SK-N-SH (cell line): ENCODE results near the gene DYRK1A. TPM values are rescaled to one million over a fixed set of nuclear protein-coding genes. Genes with fewer than 3 reads are reported as not detected.

Experiments used
- CTCF ChIA-PET: fragments of 300-600, 350-600 bp; formaldehyde crosslinking; extraction: SDS; loops from one replicate; lab custom pipeline; 2021; lab: Yijun Ruan, JAX
- POLR2A ChIA-PET: fragments of 350-600 bp; sonication (Branson Sonifier 250); formaldehyde crosslinking; extraction: SDS; loops from one replicate; lab custom pipeline; 2020; ENCODE audit warnings: antibody characterized with exemption, inconsistent platforms; lab: Yijun Ruan, JAX
- DNase-seq: peaks from one replicate; pipeline ENCODE4 v3.0.0; 2012
- H2AFZ ChIP-seq: fragments of 200-600 bp; sonication (generic); 2 replicates; pipeline ENCODE4 v1.8.1; 2016; ENCODE audit warnings: antibody characterized with exemption, mild to moderate bottlenecking, low read depth
- H3F3A ChIP-seq: fragments of 200-600 bp; sonication (generic); replicated peaks from 2 replicates; pipeline ENCODE3; 2016; ENCODE audit warnings: antibody characterized with exemption, mild to moderate bottlenecking; ENCODE audit not compliant: insufficient read depth
- H3K27ac ChIP-seq, 2 experiments: fragments of 200-500 bp in 1 of 2; fragments of 200-600 bp in 1 of 2; sonication (Bioruptor generic) in 1 of 2; sonication (generic), shearing (Covaris generic) in 1 of 2; 2 replicates each; pipeline versions ENCODE4 v1.5.1 to v1.6.1; 2014 to 2016; ENCODE audit warnings: low read depth in 2 of 2, inconsistent platforms in 1 of 2, low read length in 1 of 2, mild to moderate bottlenecking in 1 of 2, mixed read lengths in 1 of 2
- H3K27me3 ChIP-seq: fragments of 200-600 bp; sonication (generic), shearing (Covaris generic); 2 replicates; pipeline ENCODE4 v1.6.1; 2016; ENCODE audit warnings: mixed run types; ENCODE audit not compliant: insufficient read depth
- H3K36me3 ChIP-seq, 2 experiments: fragments of 200-500 bp in 1 of 2; fragments of 200-600 bp in 1 of 2; sonication (Bioruptor generic) in 1 of 2; sonication (generic) in 1 of 2; replicated peaks in 1 of 2; 2 replicates each; pipeline versions ENCODE3 to v1.5.1; 2014 to 2016; ENCODE audit warnings: low read length in 1 of 2, mild to moderate bottlenecking in 1 of 2; ENCODE audit not compliant: insufficient read depth in 2 of 2, control insufficient read depth in 1 of 2
- H3K4me1 ChIP-seq, 2 experiments: fragments of 200-500 bp in 1 of 2; fragments of 200-600 bp in 1 of 2; sonication (Bioruptor generic) in 1 of 2; sonication (generic), shearing (Covaris generic) in 1 of 2; 2 replicates each; pipeline versions ENCODE4 v1.5.1 to v1.6.1; 2014 to 2016; ENCODE audit warnings: low read depth in 1 of 2, low read length in 1 of 2, mixed run types in 1 of 2; ENCODE audit not compliant: insufficient read depth in 2 of 2, control insufficient read depth in 1 of 2
- H3K4me2 ChIP-seq: fragments of 200-600 bp; sonication (generic), shearing (Covaris generic); 2 replicates; pipeline ENCODE4 v1.6.1; 2017; ENCODE audit warnings: mixed run types
- H3K4me3 ChIP-seq, 2 experiments: fragments of 200-500 bp in 1 of 2; fragments of 200-600 bp in 1 of 2; sonication (Bioruptor generic) in 1 of 2; sonication (generic), shearing (Covaris generic) in 1 of 2; 2 replicates each; pipeline versions ENCODE4 v1.5.1 to v1.8.1; 2014 to 2016; ENCODE audit warnings: low read depth in 2 of 2, inconsistent platforms in 1 of 2, low read length in 1 of 2, mild to moderate bottlenecking in 1 of 2, mixed read lengths in 1 of 2, moderate library complexity in 1 of 2
- H3K79me2 ChIP-seq: fragments of 200-600 bp; sonication (generic); 2 replicates; pipeline ENCODE4 v1.8.1; 2017; ENCODE audit warnings: mild to moderate bottlenecking; ENCODE audit not compliant: insufficient read depth
- H3K9ac ChIP-seq: fragments of 200-600 bp; sonication (generic); 2 replicates; pipeline ENCODE4 v1.6.1; 2017; ENCODE audit warnings: mixed run types
- H3K9me2 ChIP-seq: fragments of 200-600 bp; sonication (generic); 2 replicates; pipeline ENCODE4 v1.6.1; 2017; ENCODE audit warnings: mixed run types
- H3K9me3 ChIP-seq: fragments of 200-600 bp; sonication (generic); 2 replicates; pipeline ENCODE4 v1.6.1; 2017; ENCODE audit warnings: mixed run types, mild to moderate bottlenecking, moderate library complexity
- H4K20me1 ChIP-seq: fragments of 200-600 bp; sonication (generic); 2 replicates; pipeline ENCODE4 v1.6.1; 2017; ENCODE audit warnings: mild to moderate bottlenecking, mixed run types; ENCODE audit not compliant: insufficient read depth
- CTCF ChIP-seq: fragments of 200-600 bp; sonication (generic); IDR thresholded peaks from 2 replicates; pipeline ENCODE4 v1.6.1; 2017; ENCODE audit warnings: antibody characterized with exemption, mild to moderate bottlenecking, moderate library complexity
- ELF1 ChIP-seq: IDR thresholded peaks from 2 replicates; pipeline ENCODE4 v1.4.0; 2012
- FOSL2 ChIP-seq: IDR thresholded peaks from 2 replicates; pipeline ENCODE4 v1.4.0; 2012; ENCODE audit warnings: low read depth, mild to moderate bottlenecking, moderate library complexity, borderline replicate concordance
- FOXM1 ChIP-seq: IDR thresholded peaks from 2 replicates; pipeline ENCODE4 v1.4.0; 2012; ENCODE audit warnings: low read depth, mild to moderate bottlenecking
- MAX ChIP-seq: IDR thresholded peaks from 2 replicates; pipeline ENCODE4 v1.4.0; 2012; ENCODE audit warnings: low read depth
- POLR2AphosphoS5 ChIP-seq: IDR thresholded peaks from 2 replicates; pipeline ENCODE4 v1.6.1; 2012; ENCODE audit warnings: low read depth, low read length
- RAD21 ChIP-seq: IDR thresholded peaks from 2 replicates; pipeline ENCODE4 v1.6.1; 2012; ENCODE audit warnings: mild to moderate bottlenecking, low read length
- RCOR1 ChIP-seq: fragments of 150-350 bp; IDR thresholded peaks from 2 replicates; pipeline ENCODE4 v1.6.1; 2017; ENCODE audit warnings: antibody characterized with exemption, low read length
- RFX5 ChIP-seq: IDR thresholded peaks from 2 replicates; pipeline ENCODE4 v1.6.1; 2012; ENCODE audit warnings: mild to moderate bottlenecking, improper control_type of control experiment, low read length
- TAF1 ChIP-seq: IDR thresholded peaks from 2 replicates; pipeline ENCODE4 v1.6.1; 2012; ENCODE audit warnings: low read depth, mild to moderate bottlenecking, low read length, moderate library complexity, borderline replicate concordance
- WGBS: methylation state at CpG from one replicate; pipeline ENCODE4 v1.1.6; 2017; ENCODE audit warnings: low lambda C conversion rate; 5-methylcytosine and 5-hydroxymethylcytosine counted together
- polyA plus RNA-seq, 3 experiments: library from polyadenylated mRNA; depleted of rRNA; stranded (reverse); fragments of >200 nt; gene quantifications; 2 replicates each; pipeline ENCODE4 v1.2.3, GENCODE V29; 2012
- TF ChIP-seq, protein P1 (sequence below): fragments of 150-350 bp; IDR thresholded peaks from 2 replicates; pipeline ENCODE4 v1.6.1; 2017; ENCODE audit warnings: antibody characterized with exemption, low read length, low read depth, borderline replicate concordance
- TF ChIP-seq, protein P2 (sequence below): IDR thresholded peaks from 2 replicates; pipeline ENCODE4; 2012

Gene DYRK1A
- polyA plus RNA-seq, 1 of the 3 experiments (the other 2 are of a cell fraction): 19.3 TPM

DNA sequence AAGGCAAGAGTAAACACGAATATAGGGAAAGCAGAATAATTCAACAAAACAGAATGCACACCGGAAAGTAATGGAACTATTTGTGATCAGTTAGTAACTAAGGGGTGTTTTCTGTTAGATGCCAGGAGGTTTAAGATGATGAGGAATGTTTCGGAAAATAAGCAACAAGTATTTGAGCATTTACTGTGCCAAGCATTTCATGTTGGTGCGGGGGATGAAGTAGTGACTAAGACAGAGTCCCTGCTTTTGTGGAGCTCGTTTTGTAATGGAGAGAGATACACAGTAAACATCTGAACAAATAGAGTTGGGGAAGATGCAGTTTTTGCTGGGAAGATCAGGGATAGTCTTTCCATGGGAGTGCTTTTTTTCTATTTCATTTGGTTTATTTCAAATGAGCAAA lies 78.7 kb downstream of the DYRK1A start:
- Histone ChIP-seq H3K4me2 (no peak overlapping the region), H4K20me1 (peaks cover 97% of the 10 kb centered on the region), H3K9ac (no peak overlapping the region), H3K36me3 (peaks cover 3 to 17% of the 10 kb centered on the region in 2 experiments), H3K9me3 (no peaks in the 10 kb centered on the region), H3K27ac (no peak overlapping the region; a peak in 1 of 4 replicates), H3K79me2 (peaks cover 100% of the 10 kb centered on the region), H3K4me1 (peaks cover 12 to 16% of the 10 kb centered on the region in 2 experiments; a peak in 3 of 4 replicates), H3F3A (peaks cover 20% of the 10 kb centered on the region), H3K4me3 (no peak overlapping the region), H3K27me3 (no peaks in the 10 kb centered on the region), H3K9me2 (no peaks in the 10 kb centered on the region), H2AFZ (no peak overlapping the region)
- 87% methylated on average over 5 of the region's 5 CpGs for WGBS
- no peak for DNase-seq
- POLR2A ChIA-PET: no interaction called here
- TF ChIP-seq RAD21 (no peak), POLR2AphosphoS5 (no peak), MAX (no peak), FOSL2 (no peak), RFX5 (no peak), CTCF (no peak), TAF1 (no peak), ELF1 (no peak), RCOR1 (no peak)
- TF ChIP-seq, protein P1, sequence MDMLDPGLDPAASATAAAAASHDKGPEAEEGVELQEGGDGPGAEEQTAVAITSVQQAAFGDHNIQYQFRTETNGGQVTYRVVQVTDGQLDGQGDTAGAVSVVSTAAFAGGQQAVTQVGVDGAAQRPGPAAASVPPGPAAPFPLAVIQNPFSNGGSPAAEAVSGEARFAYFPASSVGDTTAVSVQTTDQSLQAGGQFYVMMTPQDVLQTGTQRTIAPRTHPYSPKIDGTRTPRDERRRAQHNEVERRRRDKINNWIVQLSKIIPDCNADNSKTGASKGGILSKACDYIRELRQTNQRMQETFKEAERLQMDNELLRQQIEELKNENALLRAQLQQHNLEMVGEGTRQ: no peak
- TF ChIP-seq, protein P2, sequence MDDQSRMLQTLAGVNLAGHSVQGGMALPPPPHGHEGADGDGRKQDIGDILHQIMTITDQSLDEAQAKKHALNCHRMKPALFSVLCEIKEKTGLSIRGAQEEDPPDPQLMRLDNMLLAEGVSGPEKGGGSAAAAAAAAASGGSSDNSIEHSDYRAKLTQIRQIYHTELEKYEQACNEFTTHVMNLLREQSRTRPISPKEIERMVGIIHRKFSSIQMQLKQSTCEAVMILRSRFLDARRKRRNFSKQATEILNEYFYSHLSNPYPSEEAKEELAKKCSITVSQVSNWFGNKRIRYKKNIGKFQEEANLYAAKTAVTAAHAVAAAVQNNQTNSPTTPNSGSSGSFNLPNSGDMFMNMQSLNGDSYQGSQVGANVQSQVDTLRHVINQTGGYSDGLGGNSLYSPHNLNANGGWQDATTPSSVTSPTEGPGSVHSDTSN: no peak
- CTCF ChIA-PET: no interaction called here

- no peak for DNase-seq
- H3K4me2 ChIP-seq: no peak overlapping the region
- no peak overlapping the region; a peak in 1 of 4 replicates for H3K27ac ChIP-seq
- H3K9me2 ChIP-seq: no peaks in the 10 kb centered on the region
- H3K9me3 ChIP-seq: no peaks in the 10 kb centered on the region
- H3K79me2 ChIP-seq: peaks cover 98% of the 10 kb centered on the region
- H3K36me3 ChIP-seq: peaks cover 3 to 13% of the 10 kb centered on the region in 2 experiments
- WGBS: 93% methylated on average over 5 of the region's 5 CpGs
- POLR2A ChIA-PET: no interaction called here
- peaks cover 17% of the 10 kb centered on the region for H3F3A ChIP-seq
- peaks cover 97% of the 10 kb centered on the region for H4K20me1 ChIP-seq
- TF ChIP-seq RAD21 (peak; percentile 23; the same call in 1 of the 2 replicates), FOXM1 (no peak)
- CTCF ChIA-PET: interaction anchor here (1.1 to 1.5 kb wide), 3 partner anchors 9 to 17 kb away, joined by 3 to 4 read pairs (median 4); no protein-coding TSS in a partner anchor
- H3K4me1 ChIP-seq: peaks cover 19 to 20% of the 10 kb centered on the region in 2 experiments
- H3K4me3 ChIP-seq: no peak overlapping the region
- no peak overlapping the region for H2AFZ ChIP-seq
- H3K27me3 ChIP-seq: no peaks in the 10 kb centered on the region
- no peak overlapping the region for H3K9ac ChIP-seq
Measured at GRCh38 chr21:37446552-37446951, 80.0 kb downstream of the DYRK1A start.
